D721Med (cell line): ENCODE measurements around the gene PUSL1.

Experiments
- DNase-seq: peaks from one replicate; pipeline ENCODE4 v3.0.0; 2011; ENCODE audit warnings: low spot score; ENCODE audit not compliant: insufficient read length
- FAIRE-seq: peaks from 2 replicates; lab custom pipeline; 2011; peaks lifted over from hg19 to GRCh38; lab: Jason Lieb, UNC
- TF ChIP-seq, protein P1 (sequence below): IDR thresholded peaks from 2 replicates; pipeline ENCODE4 v1.5.1; 2012; ENCODE audit warnings: mild to moderate bottlenecking, control low read depth; ENCODE audit not compliant: insufficient read depth; ENCODE audit errors: missing control alignments

PUSL1 gene

DNA sequence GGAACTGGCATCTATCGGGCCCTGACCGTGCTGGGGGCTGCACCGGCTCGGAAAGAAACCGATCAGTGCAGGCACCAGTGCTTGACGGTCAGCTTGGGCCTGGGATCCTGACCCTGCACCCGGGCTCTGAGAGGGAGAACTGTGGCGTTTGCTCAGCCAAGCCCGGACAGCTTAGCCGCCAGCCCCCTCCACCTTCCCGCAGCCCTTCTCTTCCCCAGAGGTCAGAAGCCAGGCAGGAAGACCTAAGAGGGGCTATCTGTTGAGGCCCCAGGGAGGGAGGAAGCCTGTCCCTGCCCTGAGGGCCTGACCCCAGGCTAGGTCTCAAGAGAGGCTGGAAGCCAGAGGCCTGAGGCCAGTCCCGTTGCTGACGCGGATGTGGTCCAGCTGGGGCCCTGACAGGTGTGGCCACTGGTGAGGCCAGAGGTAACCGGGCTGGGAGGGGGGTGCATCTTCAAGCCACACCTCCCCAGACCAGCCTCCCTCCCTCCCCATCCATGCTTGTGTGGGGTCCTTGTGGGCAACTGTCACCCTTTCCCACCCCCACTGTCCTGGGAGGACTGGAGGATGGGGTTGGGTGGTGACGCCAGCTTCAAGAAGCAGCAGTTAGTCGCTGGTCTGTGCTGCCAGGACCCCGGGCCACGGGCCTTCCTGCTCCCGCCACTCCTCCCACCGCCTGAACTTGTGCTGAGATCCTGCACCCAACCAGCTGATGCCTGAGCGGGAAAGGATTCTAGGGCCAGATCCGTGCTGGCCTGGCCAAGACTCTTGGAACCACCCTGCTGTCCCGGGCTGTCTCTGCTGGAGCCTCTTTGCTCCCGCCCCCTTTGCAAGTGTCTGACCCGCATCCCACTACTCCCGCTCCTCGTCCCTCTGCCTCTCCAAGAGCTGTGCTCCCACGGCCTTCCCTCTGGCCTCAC, 43.4 kb downstream of the PUSL1 start:
- FAIRE-seq = no peak
- DNase-seq = no peak
- TF ChIP-seq, protein P1, sequence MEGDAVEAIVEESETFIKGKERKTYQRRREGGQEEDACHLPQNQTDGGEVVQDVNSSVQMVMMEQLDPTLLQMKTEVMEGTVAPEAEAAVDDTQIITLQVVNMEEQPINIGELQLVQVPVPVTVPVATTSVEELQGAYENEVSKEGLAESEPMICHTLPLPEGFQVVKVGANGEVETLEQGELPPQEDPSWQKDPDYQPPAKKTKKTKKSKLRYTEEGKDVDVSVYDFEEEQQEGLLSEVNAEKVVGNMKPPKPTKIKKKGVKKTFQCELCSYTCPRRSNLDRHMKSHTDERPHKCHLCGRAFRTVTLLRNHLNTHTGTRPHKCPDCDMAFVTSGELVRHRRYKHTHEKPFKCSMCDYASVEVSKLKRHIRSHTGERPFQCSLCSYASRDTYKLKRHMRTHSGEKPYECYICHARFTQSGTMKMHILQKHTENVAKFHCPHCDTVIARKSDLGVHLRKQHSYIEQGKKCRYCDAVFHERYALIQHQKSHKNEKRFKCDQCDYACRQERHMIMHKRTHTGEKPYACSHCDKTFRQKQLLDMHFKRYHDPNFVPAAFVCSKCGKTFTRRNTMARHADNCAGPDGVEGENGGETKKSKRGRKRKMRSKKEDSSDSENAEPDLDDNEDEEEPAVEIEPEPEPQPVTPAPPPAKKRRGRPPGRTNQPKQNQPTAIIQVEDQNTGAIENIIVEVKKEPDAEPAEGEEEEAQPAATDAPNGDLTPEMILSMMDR = no peak

DNA sequence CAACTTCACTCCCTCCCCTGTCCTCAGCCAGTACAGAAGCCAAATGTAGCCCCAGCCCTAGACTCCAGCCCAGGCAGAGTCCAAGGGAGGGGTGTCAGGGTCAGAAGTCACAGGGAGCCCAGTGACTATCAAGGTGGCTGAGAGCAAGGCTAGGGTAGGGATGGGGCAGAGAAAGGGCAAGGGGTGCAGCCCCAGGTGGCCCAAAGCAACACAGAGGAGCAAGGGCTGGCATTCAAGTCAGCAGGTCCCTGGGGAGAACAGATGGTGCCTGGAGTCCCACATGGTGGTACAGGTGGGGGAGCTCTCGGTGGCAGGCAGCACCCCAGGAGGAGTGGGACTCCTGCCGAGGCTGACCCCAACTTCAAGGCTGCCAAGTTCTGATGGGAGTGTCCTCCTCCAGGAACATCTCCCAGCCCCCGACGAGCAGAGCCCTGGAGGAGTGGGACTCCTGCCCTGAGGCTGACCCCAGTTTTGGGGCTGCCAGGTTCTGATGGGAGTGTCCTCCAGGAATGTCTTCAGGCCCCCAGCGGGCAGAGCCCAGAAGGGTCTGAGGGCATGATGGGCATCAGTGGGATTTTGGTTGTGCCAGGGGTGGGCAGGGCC, 44.5 kb downstream of the PUSL1 start:
- TF ChIP-seq, protein P1 = no peak
- FAIRE-seq = no peak
- no peak for DNase-seq

DNA sequence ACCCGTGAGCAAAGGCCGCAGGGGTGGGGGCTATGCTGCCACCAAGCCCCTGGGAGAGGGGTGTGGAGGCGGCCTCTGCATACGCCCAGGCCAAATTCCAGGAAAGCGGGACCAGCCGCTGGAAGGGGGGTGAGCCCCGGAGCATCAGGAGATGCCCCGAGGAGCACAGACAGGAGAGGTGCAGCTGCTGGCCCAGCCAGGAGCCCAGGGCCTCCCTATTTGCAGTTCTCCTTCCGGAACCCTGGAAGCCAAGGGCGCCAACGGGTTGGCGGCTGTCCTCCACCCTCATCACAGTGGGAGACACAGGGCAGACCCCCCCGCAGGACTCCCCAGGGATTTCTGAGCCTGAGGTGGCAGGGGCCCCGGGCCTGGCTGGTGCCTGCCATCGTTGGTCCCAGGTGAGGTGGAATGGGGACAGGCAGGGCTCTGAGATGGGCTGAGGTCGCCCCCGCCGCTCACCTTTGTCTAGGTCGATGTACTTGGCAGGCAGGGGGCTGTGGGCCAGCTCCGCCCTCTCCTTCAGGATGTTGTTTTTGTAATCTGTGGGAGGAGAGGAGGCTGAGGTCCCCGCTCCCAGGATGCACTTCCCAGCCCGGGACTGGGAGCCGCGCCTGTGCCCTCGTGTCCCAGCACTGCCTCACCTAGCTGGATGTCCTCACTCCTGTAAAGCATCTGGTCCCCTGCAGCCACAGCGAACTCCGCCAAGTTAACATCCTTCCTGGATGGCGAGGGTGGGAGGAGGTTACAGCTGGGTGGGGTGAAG, 45.2 kb downstream of the PUSL1 start:
- TF ChIP-seq, protein P1 = no peak
- DNase-seq (no peak), FAIRE-seq (no peak)

DNA sequence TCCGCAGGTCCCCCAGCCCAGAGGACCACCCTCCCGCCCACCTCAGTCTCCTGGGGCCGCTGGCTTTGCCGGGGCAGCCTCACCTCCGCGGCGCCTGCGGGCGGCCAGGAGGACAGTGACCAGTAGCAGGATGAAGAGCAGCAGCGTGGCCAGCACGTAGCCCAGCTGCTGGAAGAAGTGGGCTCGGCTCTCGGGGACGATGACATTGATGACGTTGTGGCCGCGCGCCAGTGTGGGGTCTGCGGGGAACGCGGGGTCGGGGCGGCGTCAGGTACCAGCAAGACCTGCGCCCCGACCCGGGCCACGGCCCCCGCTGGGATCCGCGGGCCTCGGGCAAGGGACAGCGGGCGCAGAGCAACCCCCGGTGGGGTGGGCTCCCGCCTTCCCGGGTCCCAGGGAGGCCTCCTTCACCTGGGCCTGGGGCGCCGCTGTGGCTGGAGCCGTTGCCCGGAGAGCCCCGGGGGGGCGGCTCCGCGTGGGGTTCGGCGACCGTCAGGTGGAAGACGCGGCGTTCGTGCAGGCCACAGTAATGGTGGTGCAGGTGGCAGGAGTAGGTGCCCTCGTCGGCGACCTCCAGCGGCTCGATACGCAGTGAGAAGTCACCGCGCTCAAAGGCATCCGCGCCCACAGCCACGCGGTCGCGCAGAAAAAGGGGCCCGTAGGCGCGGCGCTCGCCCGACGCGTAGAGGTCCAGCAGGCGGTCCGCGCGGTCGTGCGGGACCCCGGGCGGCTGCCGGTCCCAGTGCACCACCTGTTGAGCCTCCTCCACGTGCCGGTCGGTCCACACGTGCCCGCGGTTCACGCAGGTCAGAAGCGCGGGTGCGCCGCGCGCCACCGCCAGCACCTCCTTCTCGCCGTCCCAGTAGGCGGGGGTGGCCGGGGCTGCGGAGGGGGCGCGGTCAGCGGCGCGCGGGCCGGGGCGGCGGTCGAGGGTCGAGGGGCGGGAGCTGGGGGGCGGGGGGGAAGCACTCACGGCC, 46.2 kb downstream of the PUSL1 start:
- FAIRE-seq (no peak), DNase-seq (no peak)

DNA sequence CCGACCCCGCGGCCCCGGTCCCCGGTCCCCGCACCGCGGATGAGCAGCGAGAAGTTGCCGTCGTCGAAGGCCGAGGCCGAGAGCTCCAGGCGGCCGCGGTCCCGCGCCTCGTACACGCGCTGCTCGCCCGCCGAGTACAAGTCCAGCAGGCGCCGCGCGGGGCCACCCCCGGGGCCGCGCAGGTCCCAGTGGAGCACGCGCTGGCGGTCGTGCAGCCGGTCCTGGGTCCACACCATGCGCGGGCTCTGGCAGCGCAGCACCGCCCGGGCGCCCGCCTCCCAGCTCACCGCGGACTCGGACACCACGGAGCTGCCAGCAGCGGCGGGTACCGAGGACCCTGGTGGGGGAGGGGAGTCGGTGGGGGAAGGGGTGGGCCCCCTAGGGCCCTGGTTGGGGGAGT, 47.0 kb downstream of the PUSL1 start:
- FAIRE-seq (no peak), DNase-seq (no peak)
- TF ChIP-seq, protein P1 = no peak

More for the DNA sequence above, 46.2 kb downstream of the PUSL1 start:
- TF ChIP-seq, protein P1 = no peak

DNA sequence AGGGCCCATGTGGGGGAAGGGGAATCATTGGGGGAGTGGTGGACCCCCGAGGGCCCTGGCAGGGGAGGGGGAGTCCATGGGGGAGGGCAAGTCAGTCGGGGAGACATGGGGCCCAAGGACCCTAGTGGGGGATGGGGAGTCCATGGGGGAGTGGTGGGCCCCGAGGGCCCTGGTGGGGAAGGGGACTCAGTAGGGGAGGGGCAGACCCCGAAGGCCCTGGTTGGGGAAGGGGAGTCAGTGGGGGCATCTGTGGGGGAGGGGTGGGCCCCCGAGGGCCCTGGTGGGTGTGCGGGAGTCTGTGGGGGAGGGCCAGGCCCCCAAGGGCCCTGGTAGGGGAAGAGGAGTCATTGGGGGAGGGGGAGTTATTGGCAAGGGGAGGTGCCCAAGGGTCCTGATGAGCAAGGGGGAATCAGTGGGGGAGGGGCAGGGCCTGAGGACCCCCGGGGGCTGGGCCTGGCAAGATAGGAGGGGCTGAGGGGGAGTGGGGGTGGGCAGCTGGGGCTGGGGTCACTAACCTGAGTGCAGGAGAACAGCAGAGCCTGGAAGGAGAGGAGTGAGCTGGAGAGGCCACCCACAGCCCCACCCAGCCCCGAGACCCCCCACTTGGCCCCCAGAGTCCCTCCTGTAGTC, 47.9 kb downstream of the PUSL1 start:
- DNase-seq = no peak

More for the DNA sequence above, 47.9 kb downstream of the PUSL1 start:
- no peak for FAIRE-seq
- TF ChIP-seq, protein P1 = no peak
